K562 (cell line): ENCODE data around the gene INPP1. TPM values are rescaled to one million over a fixed set of nuclear protein-coding genes. Genes with fewer than 3 reads are reported as not detected.

Experiments used
- ATF6 ChIP-seq: sonication (generic); formaldehyde crosslinking; IDR thresholded peaks from 2 replicates; pipeline ENCODE4 v1.4.0; 2020; ENCODE audit warnings: mild to moderate bottlenecking, missing genetic modification reagents
- BRD9 ChIP-seq: fragments of 450-650 bp; IDR thresholded peaks from 2 replicates; pipeline ENCODE4 v1.6.1; 2018; ENCODE audit warnings: low read depth; ENCODE audit not compliant: partially characterized antibody
- CBX3 ChIP-seq, 2 experiments: IDR thresholded peaks; 1 replicate in 1 of 2; 2 replicates in 1 of 2; pipeline ENCODE4 v1.6.1; 2012; ENCODE audit warnings: inconsistent platforms in 2 of 2, low read length in 2 of 2, borderline replicate concordance in 1 of 2, control low read depth in 1 of 2
- CCNT2 ChIP-seq: IDR thresholded peaks from 2 replicates; pipeline ENCODE4 v1.6.1; 2011; ENCODE audit warnings: borderline replicate concordance, low read depth, mild to moderate bottlenecking, moderate library complexity, mixed read lengths, low read length; ENCODE audit not compliant: insufficient read length; ENCODE audit errors: extremely low read depth
- FOXJ3 ChIP-seq: sonication (generic); formaldehyde crosslinking; IDR thresholded peaks from 2 replicates; pipeline ENCODE4 v1.4.0; 2020; ENCODE audit warnings: mild to moderate bottlenecking, missing genetic modification reagents
- GTF2F1 ChIP-seq: IDR thresholded peaks from 2 replicates; pipeline ENCODE4 v1.6.1; 2011; ENCODE audit warnings: low read depth, low read length, improper control_type of control experiment
- HBP1 ChIP-seq: fragments of 450-650 bp; formaldehyde crosslinking; IDR thresholded peaks from 2 replicates; pipeline ENCODE4 v1.4.0; 2022; ENCODE audit warnings: missing genetic modification characterization
- KDM2B ChIP-seq: fragments of 250-450 bp; sonication (Bioruptor Pico); IDR thresholded peaks from 2 replicates; pipeline ENCODE4 v1.8.0; 2021; ENCODE audit warnings: mild to moderate bottlenecking, moderate library complexity
- L3MBTL2 ChIP-seq: fragments of 450-650 bp; IDR thresholded peaks from 2 replicates; pipeline ENCODE4 v1.6.1; 2016; ENCODE audit warnings: mild to moderate bottlenecking, moderate library complexity
- LEF1 ChIP-seq: fragments of 450-650 bp; IDR thresholded peaks from 2 replicates; pipeline ENCODE4 v1.6.1; 2016; ENCODE audit warnings: mild to moderate bottlenecking
- MCM5 ChIP-seq: fragments of 450-650 bp; IDR thresholded peaks from 2 replicates; pipeline ENCODE4 v1.6.1; 2016; ENCODE audit warnings: low read depth
- MTF1 ChIP-seq: fragments of 250-450 bp; sonication (Bioruptor Pico); IDR thresholded peaks from 2 replicates; pipeline ENCODE4 v1.9.0; 2021; ENCODE audit warnings: moderate library complexity, mild to moderate bottlenecking, inconsistent platforms, borderline replicate concordance
- MYC ChIP-seq, 2 experiments: fragments of 250-450 bp in 1 of 2; sonication (Bioruptor Pico) in 1 of 2; IDR thresholded peaks; 2 replicates each; pipeline versions ENCODE4 v1.5.1 to v1.6.1; 2012 to 2021; ENCODE audit warnings: low read depth in 2 of 2, borderline replicate concordance in 1 of 2, improper control_type of control experiment in 1 of 2, low read length in 1 of 2, mild to moderate bottlenecking in 1 of 2, moderate library complexity in 1 of 2
- NR2C1 ChIP-seq, 2 experiments: fragments of 450-650 bp; IDR thresholded peaks; 2 replicates each; pipeline ENCODE4 v1.6.1; 2017; ENCODE audit warnings: mild to moderate bottlenecking in 2 of 2, antibody characterized with exemption in 1 of 2, inconsistent platforms in 1 of 2, missing compliant biosample characterization in 1 of 2, missing genetic modification characterization in 1 of 2
- NR4A1 ChIP-seq, 2 experiments: fragments of 250-450 bp in 1 of 2; fragments of 450-650 bp in 1 of 2; sonication (Bioruptor Pico) in 1 of 2; IDR thresholded peaks; 2 replicates each; pipeline versions ENCODE4 v1.4.0 to v1.6.1; 2016 to 2020; ENCODE audit warnings: mild to moderate bottlenecking in 2 of 2, missing compliant biosample characterization in 1 of 2, missing genetic modification characterization in 1 of 2, moderate library complexity in 1 of 2
- PCBP1 ChIP-seq: fragments of 200-400 bp; formaldehyde crosslinking; IDR thresholded peaks from 2 replicates; pipeline ENCODE4 v1.6.1; 2018; ENCODE audit warnings: mild to moderate bottlenecking, low read depth, low read length; ENCODE audit not compliant: poor library complexity, severe bottlenecking
- PHF20 ChIP-seq: fragments of 450-650 bp; IDR thresholded peaks from 2 replicates; pipeline ENCODE4 v1.6.1; 2018; ENCODE audit not compliant: partially characterized antibody
- PYGO2 ChIP-seq: fragments of 450-650 bp; IDR thresholded peaks from 2 replicates; pipeline ENCODE4 v1.6.1; 2016; ENCODE audit warnings: mild to moderate bottlenecking, missing genetic modification characterization, moderate library complexity, missing compliant biosample characterization
- SMC3 ChIP-seq: conservative IDR thresholded peaks from 2 replicates; pipeline ENCODE4 v1.6.1; 2011; ENCODE audit warnings: low read depth, low read length, improper control_type of control experiment; ENCODE audit not compliant: insufficient read depth
- TRIM24 ChIP-seq, 2 experiments: fragments of 450-650 bp; IDR thresholded peaks; 2 replicates each; pipeline ENCODE4 v1.6.1; 2016
- ZBTB2 ChIP-seq: fragments of 450-650 bp; IDR thresholded peaks from 2 replicates; pipeline ENCODE4 v1.6.1; 2016; ENCODE audit warnings: antibody characterized with exemption
- ZBTB43 ChIP-seq: sonication (generic); formaldehyde crosslinking; IDR thresholded peaks from 2 replicates; pipeline ENCODE4 v1.8.0; 2023; ENCODE audit warnings: mild to moderate bottlenecking, missing genetic modification reagents
- ZNF764 ChIP-seq: fragments of 250-450 bp; sonication (Bioruptor Pico); IDR thresholded peaks from 2 replicates; pipeline ENCODE4 v1.4.0; 2020; ENCODE audit warnings: low read depth, mild to moderate bottlenecking, moderate library complexity
- polyA plus RNA-seq, 8 experiments: library from polyadenylated mRNA; depleted of rRNA in 4 of 8; stranded (reverse) in 5 of 8; unstranded in 3 of 8; fragments of >200 nt; fragmentation: Nextera tagmentation in 2 of 8; fragmentation: Illumina TruSeq in 1 of 8; extraction: Ambion mirVana in 2 of 8; extraction: Trizol in 1 of 8; gene quantifications; 2 replicates each; pipeline versions ENCODE4 v1.2.1 to v1.2.3, GENCODE V29; 2011 to 2014; ENCODE audit warnings: inconsistent platforms in 1 of 8, missing spikeins in 1 of 8
- total RNA-seq, 7 experiments: library from RNA; depleted of rRNA in 6 of 7; stranded (reverse); fragments of >200 nt in 6 of 7; fragmentation: Illumina TruSeq in 2 of 7; extraction: Trizol in 2 of 7; gene quantifications; 2 replicates each; pipeline versions ENCODE4 v1.2.1 to v1.2.3, GENCODE V29; 2011 to 2021; ENCODE audit warnings: low replicate concordance in 1 of 7

INPP1 gene
- total and polyA plus RNA-seq, 9 of the 15 experiments (the other 6 are each of a cell fraction or from before 2014, with no cell fraction given) = 3.7 to 11.8 (median 6.5) TPM

GRCh38 chr2:190404487-190404886, 61.1 kb downstream of the INPP1 start (continued):
- TF ChIP-seq ZBTB43 (CRISPR knock-in tag) (no peak), PYGO2 (tag) (no peak), PHF20 (no peak), NR2C1 (IDR thresholded peaks at IDR 0.05) (peak; percentile 39; the same call in 1 of the 2 replicates), NR2C1 (tag; IDR thresholded peaks at IDR 0.05) (peak; percentile 47; the same call in 1 of the 2 replicates), CBX3 (IDR thresholded peaks at IDR 0.05; ENCODE audit: borderline replicate concordance in 1 of 2, low read length in 2 of 2) (peak in 1 of 2 experiments; percentile 81; a peak in 1 of 3 replicates), BRD9 (no peak), CCNT2 (no peak), ATF6 (CRISPR knock-in tag) (no peak), ZNF764 (no peak), L3MBTL2 (peak; percentile 92), MTF1 (CRISPR knock-in tag) (no peak), NR4A1 (CRISPR knock-in tag; IDR thresholded peaks at IDR 0.05) (no peak), NR4A1 (tag; IDR thresholded peaks at IDR 0.05) (no peak), MYC (IDR thresholded peaks at IDR 0.05; ENCODE audit: low read depth, low read length) (no peak), MYC (CRISPR knock-in tag; IDR thresholded peaks at IDR 0.05; ENCODE audit: borderline replicate concordance, low read depth) (no peak), FOXJ3 (CRISPR knock-in tag) (no peak), KDM2B (CRISPR knock-in tag) (no peak), PCBP1 (no peak), GTF2F1 (no peak), MCM5 (no peak), LEF1 (peak; percentile 46; the same call in 1 of the 2 replicates), SMC3 (no peak), HBP1 (CRISPR knock-in tag) (no peak), TRIM24 (IDR thresholded peaks at IDR 0.05) (peak; percentile 78 to 86), ZBTB2 (0 out of 2 replicates have a peak, but pooled peaks have one; percentile 14)
